Motor neuron (in vitro differentiated cells): ENCODE data around the gene RIMS4. TPM values are rescaled to one million over a fixed set of nuclear protein-coding genes. Genes with fewer than 3 reads are reported as not detected.
"Not testable (repeated sequence)": the region's sequence is repeated elsewhere in the genome, so short reads cannot be mapped to it uniquely, and the experiment has no call there.

Source experiments
- ATAC-seq, 8 experiments: fragments of 200-7000 bp; cut with Tn5 transposase; replicated peaks in 6 of 8; 2 replicates each; pipeline ENCODE4 v1.8.0; 2021; ENCODE audit warnings: mild to moderate bottlenecking in 8 of 8, moderate library complexity in 8 of 8
- H3K27ac ChIP-seq, 2 donors: fragments of 250-450 bp; sonication (Bioruptor Pico); 2 replicates each; pipeline ENCODE4 v1.9.0; 2021; ENCODE audit warnings: antibody characterized with exemption in 2 of 2, mild to moderate bottlenecking in 2 of 2, moderate library complexity in 1 of 2
- H3K4me1 ChIP-seq, 2 donors: fragments of 250-450 bp; sonication (Bioruptor Pico); replicated peaks in 1 of 2; 2 replicates each; pipeline ENCODE4 v1.6.1; 2021; ENCODE audit warnings: antibody characterized with exemption in 2 of 2, mild to moderate bottlenecking in 2 of 2, moderate library complexity in 1 of 2
- H3K4me3 ChIP-seq, 5 donors: fragments of 250-450 bp; sonication (Bioruptor Pico); 2 replicates each; pipeline ENCODE4 v1.9.0; 2021; ENCODE audit warnings: antibody characterized with exemption in 5 of 5, mild to moderate bottlenecking in 5 of 5, moderate library complexity in 4 of 5
- WGBS, 10 experiments: fragments of 450-650 bp; shearing (Covaris generic); methylation state at CpG; one replicate each; pipeline ENCODE4 v1.0.0; 2022; 5-methylcytosine and 5-hydroxymethylcytosine counted together
- in situ Hi-C, 9 experiments: fragments of 400-800 bp; cut with MboI; loops; one replicate each; pipeline ENCODE4 v1.15.0; 2021; ENCODE audit warnings: low sequenced_read_pairs in 9 of 9, low pct_unique_long_range_greater_than_20kb in 2 of 9; ENCODE audit not compliant: unreplicated experiment in 9 of 9
- total RNA-seq, 8 experiments: library from RNA; unstranded; fragments of 300-600 nt; gene quantifications; 2 replicates each; pipeline versions ENCODE4 v1.2.3 to v1.2.4, GENCODE V29; 2022

Gene RIMS4
- total RNA-seq, 8 experiments from 2014 or later, result 0.71 to 27.1 (median 16.0) TPM

- ATAC-seq, H3K27ac ChIP-seq, H3K4me3 ChIP-seq, H3K4me1 ChIP-seq, in situ Hi-C loops: not testable (repeated sequence)
- 75 to 100% (median 80%) methylated on average over 1 to 6 of the region's 6 CpGs; no CpG with 5 or more reads in 3 of the 10 experiments for WGBS, 10 experiments
Measured at GRCh38 chr20:44821576-44821975, 11.2 kb upstream of the RIMS4 start.

GRCh38 chr20:44819936-44820335 is 9.6 kb upstream of the RIMS4 start:
- in situ Hi-C loops, result no loop called here
- no peak for ATAC-seq
- Histone ChIP-seq H3K27ac (no peak overlapping the region), H3K4me1 (no peaks in the 10 kb centered on the region), H3K4me3 (no peak overlapping the region)
- 40 to 100% (median 60%) methylated on average over 1 to 3 of the region's 4 CpGs; no CpG with 5 or more reads in 3 of the 10 experiments for WGBS, 10 experiments

GRCh38 chr20:44817143-44817910 is 7.0 kb upstream of the RIMS4 start:
- WGBS, 10 experiments, result 20 to 93% (median 76%) methylated on average over 1 to 5 of the region's 6 CpGs; no CpG with 5 or more reads in 1 of the 10 experiments
- ATAC-seq, result no peak

GRCh38 chr20:44814937-44815336 is 4.6 kb upstream of the RIMS4 start:
- ATAC-seq, result no peak
- no peak overlapping the region for H3K4me3 ChIP-seq
- WGBS, 10 experiments, result 50 to 89% (median 71%) methylated on average over 1 to 5 of the region's 5 CpGs; no CpG with 5 or more reads in 5 of the 10 experiments
- in situ Hi-C loops, result no loop called here
- H3K27ac ChIP-seq, result no peak overlapping the region
- H3K4me1 ChIP-seq, result peaks cover 0 to 2% of the 10 kb centered on the region in 2 donors

More at GRCh38 chr20:44817143-44817910, 7.0 kb upstream of the RIMS4 start:
- in situ Hi-C loops, result no loop called here
- Histone ChIP-seq H3K27ac (no peak overlapping the region), H3K4me3 (no peak overlapping the region), H3K4me1 (no peaks in the 10 kb centered on the region)

GRCh38 chr20:44811150-44811685 is 872 bp upstream of the RIMS4 start:
- ATAC-seq, result no peak
- WGBS, 10 experiments, result 50 to 100% (median 70%) methylated on average over 1 to 5 of the region's 15 CpGs; no CpG with 5 or more reads in 5 of the 10 experiments
- in situ Hi-C loops, result no loop called here
- Histone ChIP-seq H3K27ac (no peak overlapping the region), H3K4me1 (peaks cover 11 to 14% of the 10 kb centered on the region in 2 donors), H3K4me3 (peak overlapping the region in 4 of 5 donors; percentile 50 to 60 (median 56))

GRCh38 chr20:44810061-44810390 is 320 bp downstream of the RIMS4 start:
- no peak overlapping the region for H3K27ac ChIP-seq
- no CpG with 5 or more reads among the region's 49 CpGs for WGBS, 10 experiments
- peak in 2 of 8 experiments; percentile 7 to 17 for ATAC-seq

GRCh38 chr20:44809380-44810060 is 826 bp downstream of the RIMS4 start:
- 42 to 90% (median 57%) methylated on average over 2 to 6 of the region's 34 CpGs; no CpG with 5 or more reads in 7 of the 10 experiments for WGBS, 10 experiments
- in situ Hi-C loops, result no loop called here
- no peak for ATAC-seq
- peaks cover 16 to 24% of the 10 kb centered on the region in 2 donors for H3K4me1 ChIP-seq
- no peak overlapping the region for H3K27ac ChIP-seq
- H3K4me3 ChIP-seq, result peak overlapping the region; percentile 47 to 60 (median 52)

More at GRCh38 chr20:44810061-44810390, 320 bp downstream of the RIMS4 start:
- in situ Hi-C loops, result no loop called here
- H3K4me1 ChIP-seq, result peaks cover 16 to 24% of the 10 kb centered on the region in 2 donors
- H3K4me3 ChIP-seq, result peak overlapping the region; percentile 47 to 60 (median 52)

GRCh38 chr20:44807684-44808056 is 2.7 kb downstream of the RIMS4 start:
- ATAC-seq, result no peak
- 12 to 89% (median 64%) methylated on average over 1 to 4 of the region's 4 CpGs; no CpG with 5 or more reads in 3 of the 10 experiments for WGBS, 10 experiments
- Histone ChIP-seq H3K4me3 (no peak overlapping the region), H3K4me1 (peaks cover 26 to 34% of the 10 kb centered on the region in 2 donors), H3K27ac (no peak overlapping the region)
- in situ Hi-C loops, result no loop called here

GRCh38 chr20:44807051-44807683 is 3.2 kb downstream of the RIMS4 start:
- in situ Hi-C loops, result no loop called here
- Histone ChIP-seq H3K27ac (no peak overlapping the region), H3K4me1 (peaks cover 26 to 34% of the 10 kb centered on the region in 2 donors), H3K4me3 (no peak overlapping the region)
- WGBS, 10 experiments, result 27 to 90% (median 75%) methylated on average over 1 to 5 of the region's 7 CpGs; no CpG with 5 or more reads in 1 of the 10 experiments
- ATAC-seq, result no peak

GRCh38 chr20:44805979-44806620 is 4.2 kb downstream of the RIMS4 start:
- H3K27ac ChIP-seq, result peak overlapping the region in 1 of 2 donors; percentile 61
- peaks cover 33 to 41% of the 10 kb centered on the region in 2 donors for H3K4me1 ChIP-seq
- 16 to 50% (median 50%) methylated on average over 1 to 5 of the region's 9 CpGs; no CpG with 5 or more reads in 7 of the 10 experiments for WGBS, 10 experiments
- peak overlapping the region in 3 of 5 donors; percentile 3 to 14 (median 8) for H3K4me3 ChIP-seq
- in situ Hi-C loops, result no loop called here
- peak; percentile 75 to 95 (median 81) for ATAC-seq

GRCh38 chr20:44805335-44805978 is 4.9 kb downstream of the RIMS4 start:
- H3K4me3 ChIP-seq, result peak overlapping the region in 1 of 5 donors; percentile 8
- in situ Hi-C loops, result no loop called here
- peak overlapping the region in 1 of 2 donors; percentile 61 for H3K27ac ChIP-seq
- 30 to 90% (median 53%) methylated on average over 2 to 3 of the region's 9 CpGs; no CpG with 5 or more reads in 5 of the 10 experiments for WGBS, 10 experiments
- H3K4me1 ChIP-seq, result peaks cover 37 to 40% of the 10 kb centered on the region in 2 donors
- no peak for ATAC-seq

- Histone ChIP-seq H3K4me1 (peaks cover 31 to 33% of the 10 kb centered on the region in 2 donors), H3K4me3 (no peak overlapping the region), H3K27ac (peak overlapping the region; percentile 19 to 39)
- peak in 5 of 8 experiments; percentile 64 to 76 (median 73) for ATAC-seq
- in situ Hi-C loops, result no loop called here
- no CpG with 5 or more reads among the region's 9 CpGs for WGBS, 10 experiments
Measured at GRCh38 chr20:44803383-44803941, 6.9 kb downstream of the RIMS4 start.
